Measurements from ENCODE around the gene CCDC13. TPM values are rescaled to one million over a fixed set of nuclear protein-coding genes. Genes with fewer than 3 reads are reported as not detected.
A peak's percentile ranks its signal among the peaks of the same experiment; 100 is the strongest.

CCDC13 gene, protein sequence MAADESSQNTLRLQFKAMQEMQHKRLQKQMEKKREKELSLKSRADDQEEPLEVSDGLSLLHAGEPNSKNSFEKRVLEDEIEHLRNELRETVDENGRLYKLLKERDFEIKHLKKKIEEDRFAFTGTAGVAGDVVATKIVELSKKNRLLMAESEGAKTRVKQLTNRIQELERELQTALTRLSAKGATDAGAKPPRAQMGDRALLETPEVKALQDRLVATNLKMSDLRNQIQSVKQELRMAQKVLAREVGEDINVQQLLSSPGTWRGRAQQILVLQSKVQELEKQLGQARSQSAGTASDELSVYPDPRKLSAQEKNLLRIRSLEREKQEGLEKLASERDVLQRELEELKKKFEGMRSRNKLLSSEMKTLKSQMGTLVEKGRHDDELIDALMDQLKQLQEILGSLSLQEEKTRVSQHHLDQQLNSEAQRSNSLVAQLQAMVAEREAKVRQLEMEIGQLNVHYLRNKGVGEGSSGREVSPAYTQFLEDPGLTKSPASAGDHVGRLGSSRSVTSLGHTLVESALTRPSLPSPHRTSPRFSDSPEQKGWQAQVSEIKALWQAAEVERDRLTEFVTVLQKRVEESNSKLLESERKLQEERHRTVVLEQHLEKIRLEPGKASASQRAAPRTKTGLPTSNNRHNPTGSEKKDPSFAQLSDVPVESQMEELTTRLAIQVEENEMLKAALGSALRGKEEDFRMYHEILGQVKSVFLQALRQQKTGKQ
- 1 to 10 TPM; 1.2 to 5.3 (median 3.9) TPM for total RNA-seq

DNA sequence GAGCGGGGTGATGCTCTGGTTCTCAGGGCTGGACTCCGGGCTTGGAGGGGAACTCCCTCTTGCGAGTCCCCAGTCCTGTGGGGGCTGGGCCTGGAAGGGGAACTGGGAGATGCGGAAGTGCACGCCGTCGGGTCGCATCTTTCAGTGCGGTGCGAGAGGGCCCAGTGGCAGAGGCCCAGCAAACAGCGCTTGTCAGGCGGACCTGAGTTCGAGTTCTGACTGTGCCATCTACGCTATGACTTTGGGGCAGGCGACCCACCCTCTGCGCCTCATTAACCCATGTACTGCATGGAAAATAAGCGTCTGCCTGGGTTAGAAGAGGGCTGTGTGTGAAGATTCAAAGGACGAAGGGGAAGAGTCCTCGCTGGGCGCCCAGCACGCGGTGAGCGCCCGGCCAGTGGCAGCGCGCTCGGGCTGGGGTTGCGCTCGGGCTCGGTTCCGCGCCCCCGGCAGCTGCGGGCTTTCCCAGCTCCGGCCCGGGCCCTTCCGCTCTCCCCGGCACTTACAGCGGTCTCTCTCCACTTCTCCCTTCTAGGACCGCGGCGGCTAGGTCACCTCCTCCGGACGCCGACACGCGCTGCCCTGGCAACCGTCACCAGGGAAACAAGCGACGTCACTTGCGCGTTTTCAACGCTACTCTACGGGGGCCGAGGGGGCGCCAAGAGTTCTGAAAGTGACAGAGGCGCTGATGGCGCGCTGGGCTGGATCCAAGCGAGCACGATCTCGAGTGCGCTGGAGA is at the start of gene CCDC13:
Gene CCDC13 (minus strand): TSS at position 584 of the 739 bp plus-strand sequence. CDS start 14,908 bp downstream, outside the sequence.
- 9% methylated on average over 32 of the region's 63 CpGs for WGBS
- Histone ChIP-seq H3K27me3 (no peaks in the 10 kb centered on the region), H3K9me3 (no peaks in the 10 kb centered on the region), H3K27ac (replicated peaks in 1 of 4) (peak within 1 kb of the TSS; percentile 74 to 84 (median 79)), H3K36me3 (no peaks in the 10 kb centered on the region), H3K4me3 (peak within 1 kb of the TSS; percentile 56 to 69 (median 60)), H3K4me1 (peaks cover 12 to 29% (median 28%) of the 10 kb centered on the region in 4 donors)
- peak; percentile 98 for DNase-seq (ENCODE audit: extremely low spot score)
- intact Hi-C loops (cut with DNase I) = no loop called here
- TF ChIP-seq EP300 (IDR thresholded peaks at IDR 0.05) = no peak
- TF ChIP-seq POLR2AphosphoS5 (IDR thresholded peaks at IDR 0.05) = peak; percentile 83 to 94
- no peak for TF ChIP-seq POLR2A (IDR thresholded peaks at IDR 0.05; ENCODE audit: low read depth)
- TF ChIP-seq, protein P1, sequence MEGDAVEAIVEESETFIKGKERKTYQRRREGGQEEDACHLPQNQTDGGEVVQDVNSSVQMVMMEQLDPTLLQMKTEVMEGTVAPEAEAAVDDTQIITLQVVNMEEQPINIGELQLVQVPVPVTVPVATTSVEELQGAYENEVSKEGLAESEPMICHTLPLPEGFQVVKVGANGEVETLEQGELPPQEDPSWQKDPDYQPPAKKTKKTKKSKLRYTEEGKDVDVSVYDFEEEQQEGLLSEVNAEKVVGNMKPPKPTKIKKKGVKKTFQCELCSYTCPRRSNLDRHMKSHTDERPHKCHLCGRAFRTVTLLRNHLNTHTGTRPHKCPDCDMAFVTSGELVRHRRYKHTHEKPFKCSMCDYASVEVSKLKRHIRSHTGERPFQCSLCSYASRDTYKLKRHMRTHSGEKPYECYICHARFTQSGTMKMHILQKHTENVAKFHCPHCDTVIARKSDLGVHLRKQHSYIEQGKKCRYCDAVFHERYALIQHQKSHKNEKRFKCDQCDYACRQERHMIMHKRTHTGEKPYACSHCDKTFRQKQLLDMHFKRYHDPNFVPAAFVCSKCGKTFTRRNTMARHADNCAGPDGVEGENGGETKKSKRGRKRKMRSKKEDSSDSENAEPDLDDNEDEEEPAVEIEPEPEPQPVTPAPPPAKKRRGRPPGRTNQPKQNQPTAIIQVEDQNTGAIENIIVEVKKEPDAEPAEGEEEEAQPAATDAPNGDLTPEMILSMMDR (IDR thresholded peaks at IDR 0.05) = peak in 1 of 3 experiments; percentile 5

DNA sequence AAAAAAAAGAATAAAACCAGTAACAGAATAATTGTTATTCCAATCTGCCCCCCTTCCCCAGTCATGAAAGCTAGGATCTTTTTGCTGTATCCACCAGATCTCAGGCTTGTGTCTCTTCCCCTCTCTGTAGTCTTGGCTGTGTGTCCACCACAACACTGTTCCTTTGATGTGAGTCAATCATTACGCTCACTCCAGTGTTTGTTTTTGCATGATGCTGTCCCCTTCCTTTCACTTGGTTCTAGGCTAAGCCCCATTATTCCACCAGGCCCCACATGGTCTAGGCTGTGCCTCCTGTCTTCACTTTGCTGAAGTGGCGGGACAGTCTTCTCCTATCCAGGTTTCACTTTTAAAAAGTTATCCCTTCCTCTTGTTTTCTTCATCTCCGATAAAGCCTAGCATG is 49.8 kb upstream of the CCDC13 start:
- Histone ChIP-seq H3K4me1 (peaks cover 0 to 12% (median 10%) of the 10 kb centered on the region in 4 donors), H3K36me3 (no peaks in the 10 kb centered on the region), H3K27ac (replicated peaks in 1 of 4) (no peak overlapping the region), H3K4me3 (no peak overlapping the region), H3K27me3 (no peaks in the 10 kb centered on the region), H3K9me3 (no peaks in the 10 kb centered on the region)
- DNase-seq (ENCODE audit: extremely low spot score) = no peak
- TF ChIP-seq POLR2A (IDR thresholded peaks at IDR 0.05; ENCODE audit: low read depth) (no peak), POLR2AphosphoS5 (IDR thresholded peaks at IDR 0.05) (no peak), EP300 (IDR thresholded peaks at IDR 0.05) (no peak)
- TF ChIP-seq, protein P1 (IDR thresholded peaks at IDR 0.05) = no peak
- intact Hi-C loops (cut with DNase I) = no loop called here
- 93% methylated on average over 3 of the region's 3 CpGs for WGBS

DNA sequence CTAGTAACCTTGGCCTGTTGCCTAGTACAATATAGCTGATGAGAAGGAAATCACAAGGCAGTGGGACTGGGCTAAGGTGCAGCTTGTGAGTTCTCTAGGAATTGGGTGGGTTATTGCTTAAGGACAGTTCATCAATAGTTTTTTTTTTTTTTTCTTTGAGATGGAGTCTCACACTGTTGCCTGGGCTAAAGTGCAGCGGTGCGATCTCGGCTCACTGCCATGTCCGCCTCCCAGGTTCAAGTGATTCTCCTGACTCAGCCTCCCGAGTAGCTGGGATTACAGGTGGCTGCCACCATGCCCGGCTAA is 47.6 kb upstream of the CCDC13 start:
- TF ChIP-seq POLR2A (IDR thresholded peaks at IDR 0.05; ENCODE audit: low read depth) (no peak), POLR2AphosphoS5 (IDR thresholded peaks at IDR 0.05) (no peak), EP300 (IDR thresholded peaks at IDR 0.05) (no peak)
- no peak overlapping the region for H3K4me3 ChIP-seq
- WGBS = 82% methylated on average over 6 of the region's 6 CpGs
- intact Hi-C loops (cut with DNase I) = no loop called here
- H3K27me3 ChIP-seq = no peaks in the 10 kb centered on the region
- H3K36me3 ChIP-seq = no peaks in the 10 kb centered on the region
- H3K27ac ChIP-seq (replicated peaks in 1 of 4) = no peak overlapping the region
- DNase-seq (ENCODE audit: extremely low spot score) = no peak
- H3K4me1 ChIP-seq = peaks cover under 1 to 23% (median 18%) of the 10 kb centered on the region in 4 donors
- no peaks in the 10 kb centered on the region for H3K9me3 ChIP-seq

DNA sequence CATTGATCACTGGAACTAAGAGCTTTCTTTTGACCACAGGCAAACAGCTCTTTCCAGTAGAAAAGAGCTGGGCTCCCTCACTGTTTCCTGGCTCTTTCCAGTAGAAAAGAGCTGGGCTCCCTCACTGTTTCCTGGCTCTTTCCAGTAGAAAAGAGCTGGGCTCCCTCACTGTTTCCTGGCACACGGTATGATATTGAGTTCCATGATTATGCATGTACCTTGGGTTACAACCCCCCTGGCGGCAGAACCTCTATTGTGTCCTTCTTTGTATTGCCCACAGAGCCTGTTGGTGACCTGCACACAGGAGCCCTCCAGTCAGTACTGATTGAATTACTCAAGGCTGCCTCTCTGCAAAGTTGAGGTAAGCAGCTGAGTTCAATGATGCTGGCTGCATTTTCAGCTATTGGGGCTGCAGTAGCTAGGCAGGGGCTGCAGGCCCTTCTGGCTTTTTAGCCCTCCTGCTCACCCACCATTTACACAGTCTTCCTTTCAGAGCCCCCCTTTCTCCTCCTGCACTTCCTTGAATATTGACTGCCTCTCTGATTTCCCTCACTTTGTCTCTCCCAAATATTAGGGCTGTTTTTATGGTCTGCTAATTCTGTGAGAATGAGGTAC is 46.4 kb upstream of the CCDC13 start:
- no peak for DNase-seq (ENCODE audit: extremely low spot score)
- no peaks in the 10 kb centered on the region for H3K36me3 ChIP-seq
- H3K4me3 ChIP-seq = no peak overlapping the region
- WGBS = 70% methylated on average over 2 of the region's 2 CpGs
- intact Hi-C loops (cut with DNase I) = no loop called here
- TF ChIP-seq POLR2A (IDR thresholded peaks at IDR 0.05; ENCODE audit: low read depth) (no peak), POLR2AphosphoS5 (IDR thresholded peaks at IDR 0.05) (no peak), EP300 (IDR thresholded peaks at IDR 0.05) (no peak)
- TF ChIP-seq, protein P1 (IDR thresholded peaks at IDR 0.05) = no peak
- no peak overlapping the region for H3K27ac ChIP-seq (replicated peaks in 1 of 4)
- H3K9me3 ChIP-seq = no peaks in the 10 kb centered on the region
- no peaks in the 10 kb centered on the region for H3K27me3 ChIP-seq
- peaks cover 8 to 35% (median 31%) of the 10 kb centered on the region in 4 donors for H3K4me1 ChIP-seq
